Muscle layer of colon (tissue), 2 donors: ENCODE measurements around the gene PRODH.

Source experiments
- H3K27ac ChIP-seq: one replicate; pipeline ENCODE4 v1.7.0; 2013; ENCODE audit warnings: low read depth, mild to moderate bottlenecking, low read length, moderate library complexity
- H3K27me3 ChIP-seq, 2 donors: one replicate each; pipeline ENCODE4 v1.7.0; 2013; ENCODE audit warnings: low read length in 2 of 2, mild to moderate bottlenecking in 2 of 2; ENCODE audit not compliant: insufficient read depth in 2 of 2, control insufficient read depth in 1 of 2
- H3K36me3 ChIP-seq: one replicate; pipeline ENCODE4 v1.7.0; 2013; ENCODE audit warnings: mild to moderate bottlenecking, low read length; ENCODE audit not compliant: insufficient read depth
- H3K4me1 ChIP-seq: one replicate; pipeline ENCODE4 v1.7.0; 2013; ENCODE audit warnings: mild to moderate bottlenecking, low read length; ENCODE audit not compliant: insufficient read depth
- H3K4me3 ChIP-seq, 2 donors: one replicate each; pipeline ENCODE4 v1.7.0; 2013; ENCODE audit warnings: low read length in 2 of 2, low read depth in 1 of 2, mild to moderate bottlenecking in 1 of 2, moderate library complexity in 1 of 2
- H3K9ac ChIP-seq: one replicate; pipeline ENCODE4 v1.7.0; 2013; ENCODE audit warnings: low read length
- H3K9me3 ChIP-seq: one replicate; pipeline ENCODE4 v1.7.0; 2013; ENCODE audit warnings: mild to moderate bottlenecking, low read length
- donor health status: abdominal sarcoma.
- donor health status: Adenocarcinoma of cecum.

Gene PRODH

GRCh38 chr22:18935889-18936529 lies at the start of gene PRODH:
Gene PRODH, minus strand, starts transcription at chr22:18936293. Its CDS starts 6 bp downstream, at chr22:18936287.
- Histone ChIP-seq H3K9me3 (no peaks in the 10 kb centered on the region), H3K36me3 (no peaks in the 10 kb centered on the region), H3K27me3 (no peaks in the 10 kb centered on the region), H3K27ac (no peak within 1 kb of the TSS), H3K4me3 (no peak within 1 kb of the TSS), H3K9ac (no peak within 1 kb of the TSS), H3K4me1 (no peaks in the 10 kb centered on the region)

GRCh38 chr22:18985780-18986179 lies 49.7 kb upstream of the PRODH start:
- no peaks in the 10 kb centered on the region for H3K27me3 ChIP-seq
- no peaks in the 10 kb centered on the region for H3K9me3 ChIP-seq
- no peaks in the 10 kb centered on the region for H3K36me3 ChIP-seq
- H3K27ac ChIP-seq: no peak overlapping the region
- H3K9ac ChIP-seq: no peak overlapping the region
- no peak overlapping the region for H3K4me3 ChIP-seq
- H3K4me1 ChIP-seq: no peaks in the 10 kb centered on the region

GRCh38 chr22:18984564-18984963 lies 48.5 kb upstream of the PRODH start:
- Histone ChIP-seq H3K4me3 (no peak overlapping the region), H3K4me1 (no peaks in the 10 kb centered on the region), H3K9ac (no peak overlapping the region), H3K27me3 (no peaks in the 10 kb centered on the region), H3K36me3 (no peaks in the 10 kb centered on the region), H3K27ac (no peak overlapping the region), H3K9me3 (no peaks in the 10 kb centered on the region)

- no peak overlapping the region for H3K27ac ChIP-seq
- H3K4me1 ChIP-seq: no peaks in the 10 kb centered on the region
- H3K27me3 ChIP-seq: no peaks in the 10 kb centered on the region
Observed at GRCh38 chr22:18983120-18983651, 47.1 kb upstream of the PRODH start.

GRCh38 chr22:18980829-18981228 lies 44.7 kb upstream of the PRODH start:
- H3K9me3 ChIP-seq: no peaks in the 10 kb centered on the region
- no peak overlapping the region for H3K9ac ChIP-seq
- no peaks in the 10 kb centered on the region for H3K4me1 ChIP-seq
- no peak overlapping the region for H3K4me3 ChIP-seq
- no peaks in the 10 kb centered on the region for H3K36me3 ChIP-seq
- no peak overlapping the region for H3K27ac ChIP-seq
- H3K27me3 ChIP-seq: no peaks in the 10 kb centered on the region

More at GRCh38 chr22:18983120-18983651, 47.1 kb upstream of the PRODH start:
- Histone ChIP-seq H3K36me3 (no peaks in the 10 kb centered on the region), H3K4me3 (no peak overlapping the region), H3K9ac (no peak overlapping the region), H3K9me3 (no peaks in the 10 kb centered on the region)

- Histone ChIP-seq H3K9ac (no peak overlapping the region), H3K9me3 (no peaks in the 10 kb centered on the region), H3K36me3 (no peaks in the 10 kb centered on the region), H3K4me1 (no peaks in the 10 kb centered on the region), H3K4me3 (no peak overlapping the region), H3K27ac (no peak overlapping the region), H3K27me3 (no peaks in the 10 kb centered on the region)
Observed at GRCh38 chr22:18979957-18980356, 43.9 kb upstream of the PRODH start.

GRCh38 chr22:18978506-18978905 lies 42.4 kb upstream of the PRODH start:
- no peaks in the 10 kb centered on the region for H3K4me1 ChIP-seq
- H3K27ac ChIP-seq: no peak overlapping the region
- H3K9me3 ChIP-seq: no peaks in the 10 kb centered on the region
- H3K9ac ChIP-seq: no peak overlapping the region
- no peaks in the 10 kb centered on the region for H3K36me3 ChIP-seq
- no peak overlapping the region for H3K4me3 ChIP-seq
- H3K27me3 ChIP-seq: no peaks in the 10 kb centered on the region

GRCh38 chr22:18977824-18978425 lies 41.8 kb upstream of the PRODH start:
- H3K4me1 ChIP-seq: no peaks in the 10 kb centered on the region

GRCh38 chr22:18976197-18976751 lies 40.2 kb upstream of the PRODH start:
- Histone ChIP-seq H3K27me3 (peaks cover 0 to 3% of the 10 kb centered on the region in 2 donors), H3K4me3 (no peak overlapping the region), H3K4me1 (no peaks in the 10 kb centered on the region), H3K9ac (no peak overlapping the region), H3K27ac (no peak overlapping the region), H3K36me3 (no peaks in the 10 kb centered on the region), H3K9me3 (no peaks in the 10 kb centered on the region)

More at GRCh38 chr22:18977824-18978425, 41.8 kb upstream of the PRODH start:
- no peak overlapping the region for H3K27ac ChIP-seq
- no peak overlapping the region for H3K4me3 ChIP-seq
- H3K27me3 ChIP-seq: no peaks in the 10 kb centered on the region
- H3K9ac ChIP-seq: no peak overlapping the region
- H3K9me3 ChIP-seq: no peaks in the 10 kb centered on the region
- no peaks in the 10 kb centered on the region for H3K36me3 ChIP-seq

- no peak overlapping the region for H3K9ac ChIP-seq
- H3K27me3 ChIP-seq: peaks cover 0 to 10% of the 10 kb centered on the region in 2 donors
- H3K9me3 ChIP-seq: no peaks in the 10 kb centered on the region
- H3K27ac ChIP-seq: no peak overlapping the region
- no peak overlapping the region for H3K4me3 ChIP-seq
- no peaks in the 10 kb centered on the region for H3K4me1 ChIP-seq
- H3K36me3 ChIP-seq: no peaks in the 10 kb centered on the region
Observed at GRCh38 chr22:18975434-18976196, 39.5 kb upstream of the PRODH start.

GRCh38 chr22:18974477-18975180 lies 38.5 kb upstream of the PRODH start:
- Histone ChIP-seq H3K4me1 (no peaks in the 10 kb centered on the region), H3K4me3 (no peak overlapping the region)

More at GRCh38 chr22:18974477-18975180, 38.5 kb upstream of the PRODH start:
- Histone ChIP-seq H3K27ac (no peak overlapping the region), H3K9me3 (no peaks in the 10 kb centered on the region), H3K9ac (no peak overlapping the region), H3K36me3 (no peaks in the 10 kb centered on the region), H3K27me3 (peaks cover 0 to 12% of the 10 kb centered on the region in 2 donors)
